Activated CD4-positive, CD25-positive, alpha-beta regulatory T cell treated with anti-CD3 and anti-CD28 coated beads, Interleukin-2, amount 50 U/mL, for 72 hours (primary cell): ENCODE data around the gene TPPP.
A peak's percentile ranks its signal among the peaks of the same experiment; 100 is the strongest.

Source experiments
- DNase-seq: peaks from one replicate; pipeline ENCODE4 v3.0.0; 2021

Gene TPPP

DNA sequence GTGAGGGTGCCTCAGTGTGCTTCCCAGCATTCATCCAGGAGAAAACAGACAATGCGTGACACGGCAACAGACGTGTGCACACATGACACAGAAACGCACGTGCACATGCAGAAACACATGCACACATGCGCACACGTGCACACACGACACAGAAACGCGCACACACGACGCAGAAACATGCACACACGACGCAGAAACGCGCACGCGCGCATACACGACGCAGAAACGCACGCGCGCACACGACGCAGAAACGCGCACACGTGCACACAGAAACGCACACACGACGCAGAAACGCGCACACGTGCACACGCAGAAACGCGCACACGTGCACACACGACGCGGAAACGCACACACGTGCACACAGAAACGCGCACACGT, 16.5 kb downstream of the TPPP start:
- no peak for DNase-seq

DNA sequence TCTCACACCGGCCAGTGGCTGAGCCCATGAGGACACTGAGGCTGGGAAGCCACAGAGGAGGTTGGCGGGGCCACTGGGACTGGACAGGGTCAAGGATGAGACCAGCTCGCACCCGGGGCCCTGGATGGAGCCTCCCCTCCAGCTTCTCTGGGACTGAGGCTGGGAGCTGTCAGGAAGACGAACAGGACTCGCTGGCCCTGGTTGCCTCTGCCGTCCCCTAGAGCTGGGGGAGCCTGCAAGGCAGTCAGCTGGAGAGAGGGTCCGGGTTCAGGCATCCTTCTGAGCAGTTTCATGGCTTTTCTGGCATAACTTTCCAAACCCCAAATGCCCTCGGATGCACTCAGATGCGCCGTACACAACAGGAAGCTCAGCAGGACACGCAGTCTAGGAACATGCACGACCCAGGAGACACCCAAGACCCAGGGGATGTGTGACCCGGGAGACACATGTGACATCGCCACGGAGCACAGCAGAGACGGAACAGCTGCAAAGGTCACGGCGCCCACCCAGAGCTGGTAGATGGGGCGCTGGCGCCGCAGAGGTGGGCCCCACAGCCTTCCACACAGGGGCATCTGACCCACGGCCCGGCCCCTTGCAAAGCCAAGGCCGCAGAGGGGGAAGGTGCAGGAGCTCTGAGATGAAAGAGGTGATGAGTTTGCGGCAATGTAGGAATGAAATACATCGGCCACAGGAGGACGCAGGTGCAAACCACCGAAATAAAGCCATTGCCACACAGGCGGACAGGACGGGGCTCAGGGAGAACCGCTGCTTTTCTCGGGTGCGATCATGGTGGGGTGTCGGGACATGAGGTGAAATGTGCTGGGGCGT, 17.1 kb downstream of the TPPP start:
- peak; percentile 29 for DNase-seq

DNA sequence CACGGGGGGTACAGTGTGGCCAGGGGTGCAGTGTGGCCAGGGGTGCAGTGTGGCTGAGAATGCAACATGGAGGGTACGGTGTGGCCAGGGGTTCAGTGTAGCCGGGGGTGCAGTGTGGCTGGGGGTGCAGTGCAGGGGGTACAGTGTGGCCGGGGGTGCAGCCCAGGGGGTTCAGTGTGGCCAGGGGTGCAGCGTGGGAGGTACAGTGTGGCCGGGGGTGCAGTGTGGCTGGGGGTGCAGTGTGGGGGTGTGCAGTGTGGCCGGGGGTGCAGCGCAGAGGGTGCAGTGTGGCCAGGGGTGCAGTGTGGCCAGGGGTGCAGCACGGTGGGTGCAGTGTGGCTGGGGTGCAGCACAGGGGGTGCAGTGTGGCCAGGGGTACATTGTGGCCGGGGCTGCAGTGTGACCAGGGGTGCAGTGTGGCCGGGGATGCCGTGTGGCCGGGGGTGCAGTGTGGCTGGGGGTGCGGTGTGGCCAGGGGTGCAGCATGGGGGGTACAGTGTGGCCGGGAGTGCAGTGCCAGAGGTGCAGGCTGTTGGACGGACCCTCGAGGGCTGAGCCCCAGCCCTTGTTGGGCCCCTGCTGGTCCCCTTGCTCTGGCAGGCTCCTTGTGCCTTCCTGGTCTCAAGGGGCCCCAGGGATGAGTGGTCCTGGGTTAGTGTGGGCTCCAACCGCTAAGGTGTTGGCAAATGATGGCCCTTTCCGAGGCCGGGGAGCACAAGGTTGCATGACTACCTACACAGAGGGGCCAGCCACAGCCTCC, 17.9 kb downstream of the TPPP start:
- peak; percentile 28 for DNase-seq

GRCh38 chr5:674630-675011, 18.5 kb downstream of the TPPP start:
- DNase-seq, result no peak

DNA sequence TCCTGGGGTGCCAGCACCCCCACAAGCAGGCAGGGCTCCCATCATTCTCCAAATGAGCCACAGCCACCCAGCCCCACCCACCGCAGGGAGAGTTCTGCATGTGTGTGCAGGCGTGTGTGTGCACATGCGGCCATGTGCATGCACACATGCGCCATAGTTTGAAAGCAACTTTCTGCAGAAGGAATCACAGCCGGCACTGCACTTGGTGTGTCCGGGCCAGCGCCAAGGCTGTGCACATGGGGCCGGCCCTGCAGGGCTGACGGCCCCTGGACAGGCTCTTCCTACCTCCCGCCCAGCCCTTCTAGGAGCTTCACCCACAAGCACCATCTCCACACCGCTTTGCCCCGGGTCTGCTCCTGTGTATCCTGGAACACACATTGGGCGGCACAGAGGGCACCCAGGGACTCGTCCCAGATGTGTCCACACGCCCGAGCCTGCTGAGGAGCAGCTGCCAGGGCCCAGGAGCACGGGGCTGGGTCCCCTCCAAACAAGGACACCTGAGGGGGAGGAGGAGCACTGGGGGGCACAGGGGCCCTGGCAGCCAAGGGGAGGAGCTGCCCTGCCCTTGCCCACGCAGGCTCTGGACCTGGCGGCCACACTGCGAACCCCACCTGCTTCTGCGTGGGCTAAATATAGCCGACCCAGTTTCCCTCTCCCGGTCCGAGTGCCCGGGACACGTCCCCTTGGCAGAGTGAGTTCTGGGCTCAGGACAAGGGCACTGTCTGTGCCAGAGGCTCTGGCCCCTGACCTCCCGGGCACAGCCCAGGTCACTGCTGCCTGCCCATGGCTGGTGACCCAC, 19.1 kb downstream of the TPPP start:
- DNase-seq, result no peak

- peak; percentile 29 for DNase-seq
Measured at GRCh38 chr5:673161-673830, 19.9 kb downstream of the TPPP start.

DNA sequence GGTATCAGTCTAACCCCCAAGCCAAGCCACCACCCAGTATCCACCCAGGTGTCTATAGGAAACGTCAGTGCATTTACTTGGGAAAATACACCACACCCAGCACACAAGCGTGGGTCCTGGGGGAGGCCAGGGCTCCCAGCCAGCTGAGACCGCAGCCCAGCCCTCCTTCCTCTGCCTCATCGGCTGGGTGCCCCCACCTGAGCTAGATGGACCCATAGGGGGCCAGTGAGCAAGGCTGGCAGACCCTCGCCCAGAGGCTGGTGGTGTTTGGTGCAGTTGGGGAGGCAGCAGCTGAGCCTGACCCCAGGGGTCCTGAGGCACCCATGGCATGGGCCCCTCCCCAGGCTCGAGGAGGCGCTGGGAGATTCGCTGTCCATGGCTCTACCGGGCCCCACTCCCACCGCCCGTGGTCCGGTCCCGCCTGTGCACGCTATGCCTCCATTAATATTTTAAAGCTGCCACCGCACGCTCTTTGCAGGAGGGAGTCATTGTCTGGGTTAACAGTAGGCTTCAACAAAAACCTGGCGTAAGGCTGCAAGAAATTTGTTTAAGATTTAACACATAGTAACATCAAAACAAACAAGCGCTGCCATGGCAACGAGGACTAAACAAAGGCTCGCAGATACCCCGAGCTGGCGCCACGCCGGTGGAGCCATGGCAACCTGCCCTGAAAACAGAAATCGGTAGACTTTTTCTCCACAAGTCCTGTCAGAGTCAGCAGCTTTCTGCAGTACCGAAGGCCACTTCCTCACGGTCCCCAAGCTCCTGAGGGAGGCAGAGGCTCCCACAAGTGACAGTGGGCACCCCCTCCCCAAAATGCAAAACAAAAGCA, 20.6 kb downstream of the TPPP start:
- DNase-seq, result peak; percentile 47

DNA sequence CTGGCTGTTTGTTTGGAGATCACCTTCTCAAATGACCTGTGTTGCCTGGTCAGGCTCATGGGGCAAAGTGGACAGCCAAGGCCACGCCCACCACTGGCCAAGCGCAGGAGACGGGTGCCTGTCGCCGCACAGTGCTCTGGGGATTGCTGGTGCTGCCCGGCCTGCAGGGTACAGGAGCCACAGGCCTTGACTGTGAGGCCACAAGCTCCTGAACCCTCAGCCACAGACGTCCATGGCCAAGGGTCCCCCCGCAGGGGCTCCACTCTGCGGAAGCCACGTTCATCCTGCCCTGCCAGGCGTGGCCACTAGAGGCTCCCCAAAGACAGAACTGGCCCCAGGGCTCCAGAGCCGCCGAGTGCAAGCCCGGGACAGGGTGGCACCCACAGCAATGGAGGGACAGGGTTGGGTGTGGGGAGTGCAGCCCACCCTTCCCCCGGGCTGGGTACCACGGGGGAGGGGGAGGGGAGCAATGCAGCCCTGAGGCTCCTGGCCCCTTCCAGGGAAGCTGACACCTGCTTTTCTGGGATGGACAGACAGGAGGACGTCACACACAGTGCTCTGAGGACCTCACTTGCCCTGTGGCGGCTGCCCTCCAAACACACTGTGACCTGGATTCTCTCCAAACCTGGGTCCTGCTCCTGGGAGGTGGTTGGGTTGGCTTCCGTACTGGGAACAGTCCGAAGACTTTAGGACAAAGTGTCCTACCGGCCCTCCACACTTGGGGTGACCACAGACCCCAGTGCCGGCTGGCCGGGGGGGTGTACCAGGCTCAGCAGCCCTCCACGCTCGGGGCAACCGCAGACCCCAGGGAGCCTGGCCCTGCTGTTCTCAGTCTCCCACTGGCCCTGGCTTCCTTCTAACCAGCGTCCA, 21.5 kb downstream of the TPPP start:
- peak; percentile 70 for DNase-seq

- DNase-seq, result peak; percentile 32
Measured at GRCh38 chr5:670396-671270, 22.5 kb downstream of the TPPP start.

GRCh38 chr5:669842-670395, 23.2 kb downstream of the TPPP start:
- DNase-seq, result no peak

GRCh38 chr5:669111-669841, 23.9 kb downstream of the TPPP start:
- peak; percentile 69 for DNase-seq

- DNase-seq, result no peak
Measured at GRCh38 chr5:668283-668995, 24.7 kb downstream of the TPPP start.

- DNase-seq, result no peak
Measured at GRCh38 chr5:666816-667498, 26.2 kb downstream of the TPPP start.

DNA sequence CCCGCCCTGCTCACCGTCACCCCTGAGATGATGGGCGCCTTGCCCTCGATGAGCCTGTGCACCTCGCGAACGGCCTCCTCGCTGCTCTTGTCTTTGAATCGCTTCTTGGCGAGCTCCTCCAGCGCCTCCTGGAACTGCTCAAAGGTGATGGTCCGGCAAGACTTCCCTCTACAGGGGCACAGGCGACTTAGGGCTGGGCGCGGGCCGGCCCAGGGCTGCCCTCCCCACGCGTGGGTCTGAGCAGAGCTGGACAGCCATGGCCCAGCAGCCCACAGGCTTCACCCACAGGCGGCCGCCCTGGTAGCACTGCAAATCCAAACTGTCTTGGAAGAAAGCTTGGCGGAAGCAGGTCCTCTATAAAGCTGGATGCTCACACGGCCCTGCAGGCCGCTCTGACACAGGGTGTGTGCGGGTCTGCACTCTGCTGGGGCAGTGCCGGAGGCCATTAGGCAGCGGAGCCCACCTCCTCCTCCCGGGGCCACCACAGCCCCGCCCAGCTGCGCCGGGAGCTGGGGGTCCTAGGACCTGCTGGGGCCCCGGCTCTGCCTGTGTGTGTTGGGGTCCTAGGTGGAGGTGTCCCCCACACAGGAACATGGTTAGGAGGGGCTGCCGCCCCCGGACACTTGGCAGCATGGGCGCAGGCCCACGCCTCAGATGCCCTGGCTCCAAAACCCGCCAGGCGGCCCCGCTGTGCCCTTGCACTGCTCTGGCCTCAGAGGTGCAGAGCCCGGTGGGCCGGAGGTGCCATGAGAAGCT, 27.0 kb downstream of the TPPP start:
- peak; percentile 23 for DNase-seq

GRCh38 chr5:665541-665955, 27.6 kb downstream of the TPPP start:
- no peak for DNase-seq

- DNase-seq, result peak; percentile 29
Measured at GRCh38 chr5:664994-665360, 28.2 kb downstream of the TPPP start.
